NCI-H2107 (cell line): Measurements from ENCODE around the gene RETSAT.
"Not testable (repeated sequence)": the region's sequence is repeated elsewhere in the genome, so short reads cannot be mapped to it uniquely, and the experiment has no call there.

Experiments used
- DNase-seq: peaks from one replicate; lab custom pipeline; 2025; lab: John Stamatoyannopoulos, UW

The RETSAT gene

GRCh38 chr2:85354286-85355072 lies at the start of gene RETSAT, which contains the start of gene ELMOD3:
RETSAT (minus strand) TSS chr2:85354528; CDS start chr2:85354507, 21 bp downstream.
ELMOD3 (plus strand) TSS chr2:85354769; CDS start chr2:85357199, 2,430 bp downstream.
- DNase-seq: peak; percentile 94

DNA sequence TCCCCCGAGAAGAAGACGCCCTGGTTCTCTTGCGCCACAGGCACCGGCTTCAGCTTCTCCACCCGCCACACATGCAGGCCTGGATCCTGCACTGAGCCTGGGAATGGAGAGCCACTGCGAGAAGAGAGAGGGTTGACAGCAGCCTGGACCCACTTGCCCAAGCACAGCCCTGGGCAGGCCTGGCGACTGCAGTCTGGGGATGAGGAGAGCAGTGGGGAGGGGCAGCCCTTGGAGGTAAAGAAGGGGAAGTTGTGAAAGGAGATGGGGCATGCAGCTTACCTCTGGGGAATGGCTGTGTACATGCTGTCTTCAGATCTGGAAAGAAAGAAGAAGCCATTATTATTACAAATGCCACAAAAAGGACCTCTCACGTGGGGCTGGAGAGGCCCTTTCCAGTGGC lies 47.5 kb upstream of the RETSAT start:
- no peak for DNase-seq

- DNase-seq: no peak
Observed at GRCh38 chr2:85401464-85401805, 47.1 kb upstream of the RETSAT start.

DNA sequence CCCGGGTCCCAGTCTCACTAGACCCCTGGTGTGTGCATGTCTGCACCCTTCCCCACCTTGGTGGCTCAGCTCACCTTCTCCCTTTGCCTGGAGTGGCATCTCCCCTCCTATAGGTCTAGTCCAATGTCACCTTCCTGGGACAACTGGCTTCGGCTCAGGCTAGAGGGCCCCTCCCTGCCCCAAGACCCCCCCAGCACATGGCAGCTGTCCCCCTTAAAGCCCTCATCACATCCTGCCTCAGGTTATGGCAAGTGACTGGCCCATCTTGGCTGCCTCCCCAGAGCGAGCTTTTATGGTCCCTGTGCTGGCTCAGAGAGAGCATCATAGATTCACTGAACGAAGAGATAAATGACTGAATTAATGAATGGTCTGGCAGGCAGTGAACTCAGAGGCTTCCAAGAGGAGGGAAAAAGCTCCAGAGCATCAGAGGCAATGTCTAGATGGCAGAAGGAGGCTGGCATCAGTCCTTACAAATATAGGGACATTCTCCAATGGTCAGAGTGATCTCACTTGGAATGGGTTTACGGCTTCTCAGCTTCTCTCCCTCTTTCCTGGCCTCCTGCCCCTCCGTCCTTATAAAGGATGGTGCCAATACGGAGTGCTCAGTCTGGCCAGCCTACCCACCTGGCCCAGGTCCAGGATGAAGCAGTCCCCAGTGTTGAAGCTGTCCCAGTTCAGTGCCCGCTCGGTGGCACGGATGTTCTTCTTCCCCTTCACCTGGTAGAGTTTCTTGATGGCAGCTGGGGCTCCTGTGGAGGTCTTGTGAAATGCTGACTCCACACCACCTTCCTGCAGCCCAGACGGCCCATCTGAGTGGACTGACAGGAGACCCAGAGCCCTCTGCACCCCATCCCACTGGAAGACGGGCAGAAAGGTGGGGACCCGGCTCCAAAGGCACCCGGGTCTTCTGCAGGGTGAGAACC lies 46.5 kb upstream of the RETSAT start:
- no peak for DNase-seq

DNA sequence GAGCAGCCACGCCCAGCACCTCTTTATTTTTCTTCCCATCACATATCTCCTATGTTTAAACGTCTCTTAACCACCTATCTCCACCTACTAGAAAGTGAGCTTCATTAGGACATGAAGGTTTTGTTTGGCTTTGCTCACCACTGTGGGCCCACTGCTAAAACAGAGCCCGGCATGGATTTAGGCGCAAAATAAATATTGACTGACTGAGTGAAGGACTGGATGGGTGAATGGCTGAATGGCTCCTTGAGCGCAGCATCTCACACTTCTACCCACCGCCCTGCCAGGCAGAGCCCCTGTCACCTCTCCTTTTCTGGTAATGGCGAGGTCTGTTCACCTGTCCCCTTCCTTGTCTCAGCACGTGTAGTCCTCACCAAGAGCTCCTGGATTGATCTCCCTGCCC lies 45.7 kb upstream of the RETSAT start:
- DNase-seq: no peak

GRCh38 chr2:85399183-85399455 lies 44.8 kb upstream of the RETSAT start:
- DNase-seq: no peak

- DNase-seq: no peak
Observed at GRCh38 chr2:85398426-85399182, 44.3 kb upstream of the RETSAT start.

- DNase-seq: no peak
Observed at GRCh38 chr2:85397925-85398331, 43.6 kb upstream of the RETSAT start.

DNA sequence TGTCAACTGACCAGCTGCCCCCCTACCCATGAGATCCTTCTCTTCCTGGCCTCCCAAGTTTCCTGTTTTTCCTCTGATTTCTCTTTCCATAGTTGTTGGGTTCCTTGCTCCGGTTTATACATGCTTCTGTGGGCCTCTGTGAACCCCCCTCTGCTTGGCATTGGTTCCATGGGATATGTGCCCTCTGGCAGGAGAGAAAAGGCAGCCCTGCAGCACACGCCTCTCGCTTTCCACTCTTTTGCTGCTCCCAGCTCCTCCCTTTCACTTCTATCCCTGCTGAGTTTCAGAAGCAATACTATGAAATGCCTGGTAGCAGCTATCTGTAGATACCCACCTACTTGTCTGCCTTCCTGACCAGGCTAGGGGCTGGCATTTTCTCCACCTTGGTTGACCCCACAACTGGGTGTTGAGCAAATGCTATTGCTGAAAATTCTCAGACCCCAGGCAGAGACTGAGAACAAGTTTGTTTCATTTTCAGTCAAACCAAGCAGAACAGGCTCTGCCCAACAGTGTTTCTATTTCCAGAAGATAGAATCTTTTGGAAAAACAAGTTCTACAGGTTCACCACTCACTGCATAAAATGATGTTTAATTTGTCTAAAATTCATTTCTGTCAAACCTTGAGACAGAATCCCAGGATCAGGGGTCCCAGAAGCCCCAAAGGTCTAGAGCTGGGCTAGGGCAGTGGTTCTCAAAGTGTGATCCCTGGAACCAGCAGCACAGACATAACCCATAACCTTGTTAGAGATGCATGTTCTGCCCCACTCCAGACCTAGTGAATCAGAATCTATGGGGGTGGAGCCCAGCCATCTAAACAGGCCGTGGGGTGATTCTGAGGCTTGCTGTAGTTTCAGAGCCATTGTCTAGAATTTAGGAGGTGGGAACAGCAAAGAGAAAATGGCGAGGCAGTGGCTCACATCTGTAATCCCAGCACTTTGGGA lies 42.5 kb upstream of the RETSAT start:
- no peak for DNase-seq

DNA sequence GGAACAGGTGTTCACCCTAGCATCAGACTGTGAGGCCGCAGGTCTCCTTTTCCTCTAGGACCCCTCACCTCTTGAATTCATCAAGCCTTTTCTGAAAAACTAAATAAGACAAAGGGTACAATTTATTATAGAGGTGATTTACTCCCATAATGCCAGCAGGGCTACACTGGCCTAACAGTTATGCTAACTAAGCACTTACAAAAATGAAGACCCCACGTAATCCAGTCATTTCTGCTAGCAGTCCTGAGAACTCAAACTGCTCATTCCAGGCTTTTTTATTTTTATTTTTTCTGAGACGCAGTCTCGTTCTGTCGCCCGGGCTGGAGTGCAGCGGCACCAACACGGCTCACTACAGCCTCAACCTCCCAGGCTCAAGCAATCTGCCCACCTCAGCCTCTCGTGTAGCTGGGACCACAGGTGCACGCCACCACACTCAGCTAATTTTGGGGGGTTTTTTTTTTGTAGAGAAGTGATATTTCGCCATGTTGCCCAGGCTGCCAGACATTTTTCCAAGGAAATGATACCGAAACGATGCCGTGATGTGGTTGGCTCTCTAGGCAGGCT lies 41.7 kb upstream of the RETSAT start:
- DNase-seq: no peak

DNA sequence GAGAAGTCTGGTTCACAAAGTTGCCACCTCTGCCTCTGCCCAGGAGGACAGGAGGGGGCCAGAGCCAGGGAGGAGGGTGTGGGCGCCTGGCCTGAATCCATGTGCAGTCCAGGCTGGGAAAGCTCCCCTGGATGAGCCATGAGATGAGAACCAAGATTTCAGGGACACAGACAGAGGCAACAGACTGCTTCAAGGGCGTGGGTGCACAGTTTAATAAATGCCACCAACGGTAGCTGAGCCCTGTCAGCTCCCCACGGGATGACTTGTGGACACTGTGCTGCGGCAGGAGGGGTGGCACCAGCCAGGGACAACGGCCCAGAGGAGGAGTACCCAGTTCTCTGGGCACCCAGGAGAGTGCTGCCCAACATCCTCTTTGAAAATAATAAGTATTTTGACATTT lies 40.6 kb upstream of the RETSAT start:
- DNase-seq: no peak

- DNase-seq: peak; percentile 62
Observed at GRCh38 chr2:85394261-85394681, 39.9 kb upstream of the RETSAT start.

GRCh38 chr2:85393836-85394235 lies 39.5 kb upstream of the RETSAT start:
- no peak for DNase-seq

DNA sequence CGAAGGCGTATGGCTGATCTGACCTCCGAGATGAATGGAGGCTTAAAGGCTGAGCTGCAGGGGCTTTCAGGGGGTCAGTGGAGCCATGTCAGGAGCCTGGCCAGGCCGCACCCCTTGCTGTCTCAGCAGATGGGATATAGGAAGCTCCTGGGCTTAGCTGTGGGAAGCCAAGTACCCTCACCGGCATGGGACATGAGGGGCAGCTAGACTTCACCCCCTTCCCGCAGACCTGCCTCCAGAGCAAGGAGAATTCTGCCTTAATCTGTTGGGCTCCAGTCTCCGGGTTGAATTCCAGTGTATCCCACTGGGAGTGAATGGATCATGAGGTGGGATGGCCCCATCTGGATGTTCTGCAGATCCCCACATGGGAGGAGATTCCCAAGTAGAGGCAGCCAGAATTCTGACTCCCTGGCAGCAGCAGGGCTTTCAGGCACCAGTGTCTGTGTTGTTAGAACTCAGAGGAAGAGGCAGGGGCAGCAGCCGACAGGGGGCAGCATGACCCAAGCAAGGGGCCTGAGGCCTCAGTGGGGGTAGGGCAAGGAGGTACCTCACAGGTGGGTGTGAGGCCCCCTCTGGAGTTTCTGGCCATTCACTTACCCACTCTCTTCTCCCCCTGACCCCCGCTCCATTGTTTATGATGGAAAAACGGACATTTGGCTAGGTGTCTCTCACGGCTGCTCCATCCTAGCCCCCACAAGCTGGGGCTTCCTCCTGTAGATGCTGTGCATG lies 36.8 kb upstream of the RETSAT start:
- no peak for DNase-seq

DNA sequence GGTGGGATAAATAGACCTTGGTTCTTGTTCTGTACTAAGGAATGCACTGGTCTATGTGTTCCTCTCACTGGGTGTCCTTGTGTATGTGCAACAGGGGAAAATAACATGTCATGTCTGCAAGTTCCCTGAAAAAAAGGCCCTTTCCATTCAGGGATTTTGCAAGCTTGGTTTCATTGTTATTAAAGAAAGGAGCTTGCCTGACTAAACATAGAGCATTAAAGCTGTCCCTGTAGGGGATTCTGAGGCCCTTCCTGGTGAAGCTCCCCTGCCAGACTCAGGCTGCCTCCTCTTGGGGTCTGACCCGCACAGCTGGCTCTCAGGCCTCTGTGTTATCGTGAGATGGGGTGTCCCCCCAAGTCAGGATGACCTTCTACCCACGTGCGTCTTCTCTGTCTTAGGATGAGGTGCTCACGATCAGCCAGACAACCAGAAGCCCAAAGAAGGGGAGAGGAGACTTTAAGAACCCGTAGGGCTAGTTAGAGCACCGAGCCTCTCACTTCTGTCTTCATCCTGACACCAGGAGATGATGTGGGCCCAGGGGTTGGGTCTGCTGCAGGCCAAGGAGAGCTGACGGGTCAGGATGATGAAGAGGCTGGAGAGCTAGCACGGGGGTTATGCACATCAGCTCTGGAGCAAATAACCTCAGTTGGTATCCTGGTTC lies 34.7 kb upstream of the RETSAT start:
- no peak for DNase-seq

GRCh38 chr2:85387754-85388153 lies 33.4 kb upstream of the RETSAT start:
- no peak for DNase-seq

GRCh38 chr2:85385746-85386145 lies 31.4 kb upstream of the RETSAT start:
- DNase-seq: no peak

GRCh38 chr2:85383850-85384249 lies 29.5 kb upstream of the RETSAT start:
- no peak for DNase-seq

DNA sequence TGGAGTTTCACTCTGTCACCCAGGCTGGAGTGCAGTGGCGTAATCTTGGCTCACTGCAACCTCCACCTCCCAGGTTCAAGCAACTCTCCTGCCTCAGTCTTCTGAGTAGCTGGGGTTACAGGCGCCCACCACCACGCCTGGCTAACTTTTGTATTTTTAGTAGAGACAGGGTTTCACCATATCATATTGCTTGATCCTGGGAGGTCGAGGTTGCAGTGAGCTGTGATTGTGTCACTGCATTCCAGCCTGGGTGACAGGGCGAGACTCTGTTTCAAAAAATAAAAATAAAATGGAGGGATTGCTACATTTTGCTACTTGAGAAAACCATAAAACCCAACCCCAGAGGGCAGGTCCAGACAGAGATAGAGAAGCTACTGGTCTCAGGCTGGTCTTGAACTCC lies 28.8 kb upstream of the RETSAT start:
- not testable (repeated sequence) for DNase-seq

DNA sequence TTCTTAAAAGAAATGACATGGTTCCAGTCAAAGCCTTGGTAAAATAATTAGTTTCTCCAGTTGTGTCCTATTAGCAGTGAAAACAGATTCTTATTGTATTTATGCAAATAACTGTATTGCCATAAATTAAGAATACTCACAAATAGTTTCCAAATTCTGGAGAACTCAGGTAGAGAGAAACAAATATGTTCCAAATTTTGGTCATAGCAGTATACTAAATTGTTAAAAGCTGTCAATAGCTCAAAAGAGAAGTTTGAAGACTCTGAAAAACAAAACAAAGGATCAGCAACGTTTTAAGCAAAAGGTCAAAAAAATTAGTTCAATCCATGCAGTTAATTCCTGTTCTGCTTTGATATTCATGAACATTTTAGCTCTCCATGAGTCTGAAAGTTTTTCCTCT lies 25.7 kb upstream of the RETSAT start:
- no peak for DNase-seq
